Endometrial microvascular endothelial cells (primary cell): ENCODE data around the gene CNOT6L. TPM values are rescaled to one million over a fixed set of nuclear protein-coding genes. Genes with fewer than 3 reads are reported as not detected.
"Not testable (repeated sequence)": the region's sequence is repeated elsewhere in the genome, so short reads cannot be mapped to it uniquely, and the experiment has no call there.

ENCODE experiments used
- in situ Hi-C: cut with HindIII; loops from 2 replicates; pipeline ENCODE4 v1.10.0; 2017; ENCODE audit warnings: low sequenced_read_pairs, low pct_unique_long_range_greater_than_20kb; ENCODE audit errors: inconsistent ontology term
- total RNA-seq: library from RNA; depleted of rRNA; stranded (reverse); fragments of >200 nt; gene quantifications from one replicate; pipeline ENCODE4 v1.2.3, GENCODE V29; 2015; ENCODE audit errors: inconsistent ontology term

The CNOT6L gene
- total RNA-seq, 1 donor from 2014 or later, result 27.6 TPM

- in situ Hi-C loops, result no loop called here
Measured at GRCh38 chr4:77790146-77790545, 29.0 kb downstream of the CNOT6L start.

- in situ Hi-C loops, result no loop called here
Measured at GRCh38 chr4:77788990-77789389, 30.2 kb downstream of the CNOT6L start.

GRCh38 chr4:77787969-77788368 lies 31.2 kb downstream of the CNOT6L start:
- in situ Hi-C loops, result no loop called here

GRCh38 chr4:77785669-77786068 lies 33.5 kb downstream of the CNOT6L start:
- in situ Hi-C loops, result no loop called here

- in situ Hi-C loops, result no loop called here
Measured at GRCh38 chr4:77783895-77784294, 35.3 kb downstream of the CNOT6L start.

- in situ Hi-C loops, result no loop called here
Measured at GRCh38 chr4:77782102-77782835, 36.9 kb downstream of the CNOT6L start.

GRCh38 chr4:77780762-77781161 lies 38.4 kb downstream of the CNOT6L start:
- in situ Hi-C loops, result not testable (repeated sequence)

- in situ Hi-C loops, result no loop called here
Measured at GRCh38 chr4:77777135-77777807, 41.9 kb downstream of the CNOT6L start.

- in situ Hi-C loops, result no loop called here
Measured at GRCh38 chr4:77776182-77777134, 42.7 kb downstream of the CNOT6L start.

GRCh38 chr4:77773101-77773500 lies 46.1 kb downstream of the CNOT6L start:
- in situ Hi-C loops, result no loop called here

- in situ Hi-C loops, result no loop called here
Measured at GRCh38 chr4:77771566-77771965, 47.6 kb downstream of the CNOT6L start.

GRCh38 chr4:77765720-77766119 lies 53.4 kb downstream of the CNOT6L start:
- in situ Hi-C loops, result no loop called here

GRCh38 chr4:77762531-77762930 lies 56.6 kb downstream of the CNOT6L start:
- in situ Hi-C loops, result no loop called here

GRCh38 chr4:77761595-77761994 lies 57.6 kb downstream of the CNOT6L start:
- in situ Hi-C loops, result no loop called here

- in situ Hi-C loops, result no loop called here
Measured at GRCh38 chr4:77758804-77759203, 60.4 kb downstream of the CNOT6L start.

GRCh38 chr4:77751764-77752163 lies 67.4 kb downstream of the CNOT6L start:
- in situ Hi-C loops, result no loop called here

GRCh38 chr4:77745792-77746191 lies 73.4 kb downstream of the CNOT6L start:
- in situ Hi-C loops, result no loop called here

GRCh38 chr4:77742054-77742453 lies 77.1 kb downstream of the CNOT6L start:
- in situ Hi-C loops, result no loop called here

- in situ Hi-C loops, result no loop called here
Measured at GRCh38 chr4:77740480-77740879, 78.7 kb downstream of the CNOT6L start.
